Neural progenitor cell (in vitro differentiated cells): Measurements from ENCODE around the gene ABCC8.

Experiments used
- EZH2 ChIP-seq: fragments of 200-600 bp; sonication (generic); IDR thresholded peaks from 2 replicates; pipeline ENCODE4 v1.6.1; 2017; ENCODE audit warnings: antibody characterized with exemption, mild to moderate bottlenecking, moderate library complexity
- TF ChIP-seq, protein P1 (sequence below): fragments of 200-600 bp; sonication (generic); IDR thresholded peaks from 2 replicates; pipeline ENCODE4 v1.5.1; 2017; ENCODE audit warnings: antibody characterized with exemption, mild to moderate bottlenecking

DNA sequence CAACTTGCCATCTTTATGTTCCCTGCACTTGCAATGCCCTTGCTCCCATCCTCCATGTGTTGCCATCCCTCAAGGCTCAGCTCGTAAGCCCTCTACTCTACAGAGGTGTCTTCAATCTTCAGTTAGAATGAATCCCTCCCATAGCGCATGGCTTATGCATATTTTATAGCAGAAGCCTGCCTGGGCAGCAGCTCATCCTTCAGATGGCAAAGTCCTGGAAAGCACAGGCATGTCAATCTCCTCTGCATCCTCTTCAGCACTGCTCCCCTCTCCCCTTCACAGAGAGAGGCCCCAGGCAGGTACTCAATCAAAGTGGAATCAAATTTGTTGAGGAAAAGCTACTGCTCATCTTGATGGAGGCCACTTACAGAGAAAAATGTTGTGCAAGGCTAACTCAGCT lies 31.1 kb upstream of the ABCC8 start:
- TF ChIP-seq, protein P1, sequence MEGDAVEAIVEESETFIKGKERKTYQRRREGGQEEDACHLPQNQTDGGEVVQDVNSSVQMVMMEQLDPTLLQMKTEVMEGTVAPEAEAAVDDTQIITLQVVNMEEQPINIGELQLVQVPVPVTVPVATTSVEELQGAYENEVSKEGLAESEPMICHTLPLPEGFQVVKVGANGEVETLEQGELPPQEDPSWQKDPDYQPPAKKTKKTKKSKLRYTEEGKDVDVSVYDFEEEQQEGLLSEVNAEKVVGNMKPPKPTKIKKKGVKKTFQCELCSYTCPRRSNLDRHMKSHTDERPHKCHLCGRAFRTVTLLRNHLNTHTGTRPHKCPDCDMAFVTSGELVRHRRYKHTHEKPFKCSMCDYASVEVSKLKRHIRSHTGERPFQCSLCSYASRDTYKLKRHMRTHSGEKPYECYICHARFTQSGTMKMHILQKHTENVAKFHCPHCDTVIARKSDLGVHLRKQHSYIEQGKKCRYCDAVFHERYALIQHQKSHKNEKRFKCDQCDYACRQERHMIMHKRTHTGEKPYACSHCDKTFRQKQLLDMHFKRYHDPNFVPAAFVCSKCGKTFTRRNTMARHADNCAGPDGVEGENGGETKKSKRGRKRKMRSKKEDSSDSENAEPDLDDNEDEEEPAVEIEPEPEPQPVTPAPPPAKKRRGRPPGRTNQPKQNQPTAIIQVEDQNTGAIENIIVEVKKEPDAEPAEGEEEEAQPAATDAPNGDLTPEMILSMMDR = no peak
- TF ChIP-seq EZH2 = no peak
